Inflammatory macrophage (primary cell): ENCODE measurements around the gene SHC2.
"Not testable (repeated sequence)": the region's sequence is repeated elsewhere in the genome, so short reads cannot be mapped to it uniquely, and the experiment has no call there.

Experiments used
- DNase-seq, 2 donors: peaks; one replicate each; pipeline ENCODE4 v3.0.0-alpha.2; 2020 to 2022

SHC2 gene

GRCh38 chr19:405121-405965, 55.5 kb downstream of the SHC2 start:
- DNase-seq: no peak

GRCh38 chr19:403221-404027, 57.4 kb downstream of the SHC2 start:
- DNase-seq: no peak

- DNase-seq: no peak
Observed at GRCh38 chr19:402786-403185, 58.0 kb downstream of the SHC2 start.

GRCh38 chr19:401866-402511, 58.8 kb downstream of the SHC2 start:
- DNase-seq: no peak

GRCh38 chr19:400976-401865, 59.6 kb downstream of the SHC2 start:
- DNase-seq: no peak

GRCh38 chr19:399370-399769, 61.5 kb downstream of the SHC2 start:
- no peak for DNase-seq

GRCh38 chr19:398719-399118, 62.1 kb downstream of the SHC2 start:
- DNase-seq: no peak

- DNase-seq: no peak
Observed at GRCh38 chr19:397941-398706, 62.7 kb downstream of the SHC2 start.

GRCh38 chr19:397321-397720, 63.5 kb downstream of the SHC2 start:
- no peak for DNase-seq

GRCh38 chr19:395467-395866, 65.4 kb downstream of the SHC2 start:
- no peak for DNase-seq

- DNase-seq: not testable (repeated sequence)
Observed at GRCh38 chr19:394857-395256, 66.0 kb downstream of the SHC2 start.

GRCh38 chr19:393560-393959, 67.3 kb downstream of the SHC2 start:
- not testable (repeated sequence) for DNase-seq

GRCh38 chr19:392375-392970, 68.4 kb downstream of the SHC2 start:
- peak in 1 of 2 donors; percentile 9 for DNase-seq

- DNase-seq: no peak
Observed at GRCh38 chr19:391726-392374, 69.0 kb downstream of the SHC2 start.

GRCh38 chr19:391207-391557, 69.7 kb downstream of the SHC2 start:
- DNase-seq: no peak

GRCh38 chr19:390386-391206, 70.2 kb downstream of the SHC2 start:
- DNase-seq: no peak

GRCh38 chr19:389935-390289, 70.9 kb downstream of the SHC2 start:
- no peak for DNase-seq

GRCh38 chr19:389255-389934, 71.4 kb downstream of the SHC2 start:
- no peak for DNase-seq

GRCh38 chr19:388691-389090, 72.1 kb downstream of the SHC2 start:
- no peak for DNase-seq
